ENCODE results near the gene ABI3BP. TPM values are rescaled to one million over a fixed set of nuclear protein-coding genes. Genes with fewer than 3 reads are reported as not detected.

Gene ABI3BP
- polyA plus RNA-seq, 3 donors = not detected

- Mint-ChIP-seq H3K36me3 (no peaks in the 10 kb centered on the region), H3K4me1 (no peaks in the 10 kb centered on the region), H3K9me3 (peaks cover 15 to 35% (median 17%) of the 10 kb centered on the region in 7 donors), H3K27me3 (ENCODE audit: low read depth in 3 of 3) (peaks cover 0 to 1% (median 0%) of the 10 kb centered on the region in 3 donors), H3K4me3 (no peak overlapping the region), H3K27ac (no peak overlapping the region)
- H3K9ac ChIP-seq (ENCODE audit: insufficient read depth, low read length, poor library complexity, severe bottlenecking) = no peak overlapping the region
- H4K20me1 ChIP-seq (ENCODE audit: insufficient read depth, low read length) = no peaks in the 10 kb centered on the region
- H3K27ac ChIP-seq (ENCODE audit: low read depth in 1 of 2, low read length in 2 of 2) = no peak overlapping the region
- TF ChIP-seq, protein P1, sequence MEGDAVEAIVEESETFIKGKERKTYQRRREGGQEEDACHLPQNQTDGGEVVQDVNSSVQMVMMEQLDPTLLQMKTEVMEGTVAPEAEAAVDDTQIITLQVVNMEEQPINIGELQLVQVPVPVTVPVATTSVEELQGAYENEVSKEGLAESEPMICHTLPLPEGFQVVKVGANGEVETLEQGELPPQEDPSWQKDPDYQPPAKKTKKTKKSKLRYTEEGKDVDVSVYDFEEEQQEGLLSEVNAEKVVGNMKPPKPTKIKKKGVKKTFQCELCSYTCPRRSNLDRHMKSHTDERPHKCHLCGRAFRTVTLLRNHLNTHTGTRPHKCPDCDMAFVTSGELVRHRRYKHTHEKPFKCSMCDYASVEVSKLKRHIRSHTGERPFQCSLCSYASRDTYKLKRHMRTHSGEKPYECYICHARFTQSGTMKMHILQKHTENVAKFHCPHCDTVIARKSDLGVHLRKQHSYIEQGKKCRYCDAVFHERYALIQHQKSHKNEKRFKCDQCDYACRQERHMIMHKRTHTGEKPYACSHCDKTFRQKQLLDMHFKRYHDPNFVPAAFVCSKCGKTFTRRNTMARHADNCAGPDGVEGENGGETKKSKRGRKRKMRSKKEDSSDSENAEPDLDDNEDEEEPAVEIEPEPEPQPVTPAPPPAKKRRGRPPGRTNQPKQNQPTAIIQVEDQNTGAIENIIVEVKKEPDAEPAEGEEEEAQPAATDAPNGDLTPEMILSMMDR (IDR thresholded peaks at IDR 0.05) = no peak
- DNase-seq = no peak
- WGBS (ENCODE audit: insufficient coverage) = no CpG with 5 or more reads among the region's 2 CpGs
- H3K4me3 ChIP-seq (replicated peaks in 1 of 3; ENCODE audit: low read depth in 2 of 3, low read length in 3 of 3) = no peak overlapping the region
- no peaks in the 10 kb centered on the region for H3K36me3 ChIP-seq (replicated peaks in 1 of 2; ENCODE audit: control insufficient read depth in 1 of 2, insufficient read depth in 2 of 2, low read length in 2 of 2)
- no peak overlapping the region for H2AFZ ChIP-seq (ENCODE audit: insufficient read depth, low read depth, low read length, poor library complexity, severe bottlenecking)
- intact Hi-C loops (cut with micrococcal nuclease) = no loop called here
- H3K4me1 ChIP-seq (ENCODE audit: control insufficient read depth in 1 of 2, insufficient read depth in 2 of 2, low read length in 2 of 2) = no peaks in the 10 kb centered on the region
- no peak overlapping the region for H3K4me2 ChIP-seq (replicated peaks; ENCODE audit: extremely low read depth, low read length, poor library complexity, severe bottlenecking)
- no peaks in the 10 kb centered on the region for H3K27me3 ChIP-seq (ENCODE audit: control insufficient read depth in 2 of 2, insufficient read depth in 2 of 2, low read length in 2 of 2)
- peaks cover 12 to 14% of the 10 kb centered on the region in 2 donors for H3K9me3 ChIP-seq (replicated peaks in 1 of 2; ENCODE audit: control insufficient read depth in 1 of 2, insufficient read depth in 1 of 2, low read length in 2 of 2)
- no peaks in the 10 kb centered on the region for H3K79me2 ChIP-seq (ENCODE audit: insufficient read depth, low read length)
Measured at GRCh38 chr3:101009386-101009785, 16.2 kb upstream of the ABI3BP start.

- DNase-seq = no peak
- no peaks in the 10 kb centered on the region for H3K36me3 Mint-ChIP-seq
Measured at GRCh38 chr3:100999160-100999559, 5.9 kb upstream of the ABI3BP start.

More at GRCh38 chr3:100999160-100999559, 5.9 kb upstream of the ABI3BP start:
- Histone ChIP-seq H3K4me3 (replicated peaks in 1 of 3; ENCODE audit: low read depth in 2 of 3, low read length in 3 of 3) (no peak overlapping the region), H3K9ac (ENCODE audit: insufficient read depth, low read length, poor library complexity, severe bottlenecking) (no peak overlapping the region), H3K27me3 (ENCODE audit: control insufficient read depth in 2 of 2, insufficient read depth in 2 of 2, low read length in 2 of 2) (no peaks in the 10 kb centered on the region), H3K4me1 (ENCODE audit: control insufficient read depth in 1 of 2, insufficient read depth in 2 of 2, low read length in 2 of 2) (no peaks in the 10 kb centered on the region), H3K9me3 (replicated peaks in 1 of 2; ENCODE audit: control insufficient read depth in 1 of 2, insufficient read depth in 1 of 2, low read length in 2 of 2) (no peaks in the 10 kb centered on the region), H3K36me3 (replicated peaks in 1 of 2; ENCODE audit: control insufficient read depth in 1 of 2, insufficient read depth in 2 of 2, low read length in 2 of 2) (no peaks in the 10 kb centered on the region), H3K79me2 (ENCODE audit: insufficient read depth, low read length) (no peaks in the 10 kb centered on the region), H4K20me1 (ENCODE audit: insufficient read depth, low read length) (no peaks in the 10 kb centered on the region), H3K4me2 (replicated peaks; ENCODE audit: extremely low read depth, low read length, poor library complexity, severe bottlenecking) (no peak overlapping the region), H3K27ac (ENCODE audit: low read depth in 1 of 2, low read length in 2 of 2) (no peak overlapping the region), H2AFZ (ENCODE audit: insufficient read depth, low read depth, low read length, poor library complexity, severe bottlenecking) (no peak overlapping the region)
- H3K4me3 Mint-ChIP-seq = no peak overlapping the region
- H3K27me3 Mint-ChIP-seq (ENCODE audit: low read depth in 3 of 3) = peaks cover 0 to 2% (median 0%) of the 10 kb centered on the region in 3 donors
- intact Hi-C loops (cut with micrococcal nuclease) = no loop called here
- no CpG with 5 or more reads among the region's 2 CpGs for WGBS (ENCODE audit: insufficient coverage)
- H3K9me3 Mint-ChIP-seq = peaks cover 0 to 7% (median 3%) of the 10 kb centered on the region in 7 donors
- TF ChIP-seq, protein P1 (IDR thresholded peaks at IDR 0.05) = no peak
- H3K27ac Mint-ChIP-seq = no peak overlapping the region
- no peaks in the 10 kb centered on the region for H3K4me1 Mint-ChIP-seq

All from CD14-positive monocyte (primary cell).